Raji (cell line): ENCODE results near the gene DSC1.

ENCODE experiments used
- POLR2A ChIP-seq: IDR thresholded peaks from 2 replicates; pipeline ENCODE4 v1.6.1; 2011; ENCODE audit warnings: low read depth, low read length, control low read depth; ENCODE audit not compliant: insufficient read depth

Gene DSC1, protein sequence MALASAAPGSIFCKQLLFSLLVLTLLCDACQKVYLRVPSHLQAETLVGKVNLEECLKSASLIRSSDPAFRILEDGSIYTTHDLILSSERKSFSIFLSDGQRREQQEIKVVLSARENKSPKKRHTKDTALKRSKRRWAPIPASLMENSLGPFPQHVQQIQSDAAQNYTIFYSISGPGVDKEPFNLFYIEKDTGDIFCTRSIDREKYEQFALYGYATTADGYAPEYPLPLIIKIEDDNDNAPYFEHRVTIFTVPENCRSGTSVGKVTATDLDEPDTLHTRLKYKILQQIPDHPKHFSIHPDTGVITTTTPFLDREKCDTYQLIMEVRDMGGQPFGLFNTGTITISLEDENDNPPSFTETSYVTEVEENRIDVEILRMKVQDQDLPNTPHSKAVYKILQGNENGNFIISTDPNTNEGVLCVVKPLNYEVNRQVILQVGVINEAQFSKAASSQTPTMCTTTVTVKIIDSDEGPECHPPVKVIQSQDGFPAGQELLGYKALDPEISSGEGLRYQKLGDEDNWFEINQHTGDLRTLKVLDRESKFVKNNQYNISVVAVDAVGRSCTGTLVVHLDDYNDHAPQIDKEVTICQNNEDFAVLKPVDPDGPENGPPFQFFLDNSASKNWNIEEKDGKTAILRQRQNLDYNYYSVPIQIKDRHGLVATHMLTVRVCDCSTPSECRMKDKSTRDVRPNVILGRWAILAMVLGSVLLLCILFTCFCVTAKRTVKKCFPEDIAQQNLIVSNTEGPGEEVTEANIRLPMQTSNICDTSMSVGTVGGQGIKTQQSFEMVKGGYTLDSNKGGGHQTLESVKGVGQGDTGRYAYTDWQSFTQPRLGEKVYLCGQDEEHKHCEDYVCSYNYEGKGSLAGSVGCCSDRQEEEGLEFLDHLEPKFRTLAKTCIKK

DNA sequence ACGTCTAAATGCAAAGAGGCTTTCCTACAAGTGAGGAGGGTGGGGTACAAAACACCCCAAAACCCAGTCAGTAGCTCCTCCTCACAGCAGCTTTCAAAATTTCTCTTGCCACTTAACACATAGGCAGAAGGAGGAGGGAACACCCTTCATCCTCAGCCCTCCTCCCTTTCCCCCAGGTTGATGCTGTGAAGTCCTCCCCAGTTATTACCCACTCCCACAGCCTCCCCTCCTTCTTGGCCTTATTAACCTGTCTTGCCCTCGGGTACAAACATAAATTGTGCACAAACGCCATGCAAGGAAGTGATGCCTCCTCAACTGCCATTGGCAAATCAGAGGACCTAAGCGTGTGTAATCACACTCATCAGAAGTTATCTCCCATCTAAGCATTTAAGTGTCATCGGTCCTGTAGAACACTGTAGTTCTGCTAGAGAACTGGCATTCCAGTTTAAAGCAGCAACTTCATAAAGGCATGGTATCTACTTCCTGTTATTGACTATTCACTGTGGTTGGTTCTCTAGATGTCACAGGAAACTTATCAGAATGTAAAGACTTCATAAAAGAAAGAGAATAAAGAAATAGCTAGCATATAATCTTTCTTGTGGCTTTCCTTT, at the start of gene DSC1:
Gene DSC1, minus strand, starts transcription at position 32 of the 611 bp plus-strand sequence. CDS start 262 bp downstream, outside the sequence.
- no peak for TF ChIP-seq POLR2A

DNA sequence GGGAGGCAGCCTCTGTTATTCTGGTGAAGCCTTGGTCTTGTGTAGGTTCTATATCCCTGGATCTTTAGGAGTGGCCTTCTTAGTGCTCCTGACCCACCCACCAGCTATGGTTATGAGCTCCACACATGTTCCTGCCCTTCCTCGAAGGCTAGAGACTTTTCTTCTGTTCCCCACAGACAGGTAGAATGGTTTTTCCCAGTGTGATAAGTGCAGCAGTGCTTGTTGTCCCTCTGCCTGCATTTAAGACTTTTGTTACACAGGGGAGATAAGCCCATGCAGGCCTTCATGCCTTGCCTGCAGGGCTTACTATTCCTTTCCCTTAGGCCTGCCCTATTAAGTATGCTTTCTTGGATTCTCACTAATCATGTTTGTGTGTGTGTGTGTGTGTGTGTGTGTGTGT, 48.4 kb upstream of the DSC1 start:
- TF ChIP-seq POLR2A: no peak

DNA sequence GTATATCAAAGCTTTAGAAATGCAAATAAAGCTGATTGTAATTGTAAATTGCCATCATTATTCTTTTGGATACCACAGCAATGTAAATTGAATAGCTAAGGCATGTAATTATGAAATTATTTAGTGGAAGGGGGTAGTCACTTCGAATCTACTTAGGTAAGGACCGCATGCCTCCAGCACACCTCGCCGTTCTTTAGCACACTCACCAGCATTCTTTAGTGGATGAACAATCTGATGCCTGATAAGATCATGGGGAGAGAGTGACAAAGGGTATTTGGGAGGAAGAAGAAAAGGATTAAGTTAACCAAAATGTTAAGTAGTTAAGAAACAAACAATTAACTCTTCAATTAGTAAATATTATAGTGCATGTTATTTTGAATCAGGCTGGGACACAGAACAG, 46.4 kb upstream of the DSC1 start:
- TF ChIP-seq POLR2A: no peak

GRCh38 chr18:31207391-31207790, 44.7 kb upstream of the DSC1 start:
- TF ChIP-seq POLR2A: no peak

- TF ChIP-seq POLR2A: no peak
Measured at GRCh38 chr18:31206787-31207381, 44.2 kb upstream of the DSC1 start.

- TF ChIP-seq POLR2A: no peak
Measured at GRCh38 chr18:31206071-31206470, 43.4 kb upstream of the DSC1 start.

- no peak for TF ChIP-seq POLR2A
Measured at GRCh38 chr18:31205273-31205672, 42.6 kb upstream of the DSC1 start.

DNA sequence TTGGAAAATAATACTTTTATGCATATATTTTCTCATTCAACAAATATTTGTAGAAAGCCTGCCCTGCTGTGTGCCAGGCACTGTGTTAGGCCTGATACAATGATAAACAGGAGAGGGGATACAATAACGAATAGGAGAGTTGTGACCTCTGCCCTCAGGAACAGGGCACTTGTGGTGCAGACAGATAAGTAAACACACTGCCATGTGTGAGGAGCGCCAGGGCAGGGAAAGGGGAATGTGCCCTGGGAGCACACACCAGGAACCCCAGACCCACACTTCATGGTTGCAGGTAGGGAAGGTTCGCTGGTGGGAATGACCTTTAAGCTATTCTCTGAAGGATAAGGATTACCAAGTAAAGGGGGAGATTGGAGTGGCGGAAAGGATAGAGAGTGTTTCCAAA, 42.2 kb upstream of the DSC1 start:
- TF ChIP-seq POLR2A: no peak

DNA sequence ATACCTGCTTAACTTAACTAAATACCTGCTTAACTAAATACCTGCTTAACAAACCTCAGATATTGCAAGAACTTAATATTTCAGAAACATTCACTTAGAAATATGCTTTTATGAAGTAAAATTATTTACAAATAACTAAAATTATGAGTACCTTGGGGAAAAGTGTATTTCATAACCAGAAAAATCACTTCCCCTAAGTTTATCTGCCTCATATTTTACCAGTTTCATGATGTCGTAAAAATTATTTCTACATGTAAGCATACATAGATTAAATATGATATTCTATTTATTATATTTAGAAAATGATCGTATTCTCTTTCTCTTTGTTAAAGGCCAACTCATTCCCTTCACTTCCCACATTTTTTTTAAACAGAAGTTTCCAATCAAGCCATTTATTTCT, 41.5 kb upstream of the DSC1 start:
- no peak for TF ChIP-seq POLR2A

GRCh38 chr18:31203794-31204148, 41.1 kb upstream of the DSC1 start:
- no peak for TF ChIP-seq POLR2A

DNA sequence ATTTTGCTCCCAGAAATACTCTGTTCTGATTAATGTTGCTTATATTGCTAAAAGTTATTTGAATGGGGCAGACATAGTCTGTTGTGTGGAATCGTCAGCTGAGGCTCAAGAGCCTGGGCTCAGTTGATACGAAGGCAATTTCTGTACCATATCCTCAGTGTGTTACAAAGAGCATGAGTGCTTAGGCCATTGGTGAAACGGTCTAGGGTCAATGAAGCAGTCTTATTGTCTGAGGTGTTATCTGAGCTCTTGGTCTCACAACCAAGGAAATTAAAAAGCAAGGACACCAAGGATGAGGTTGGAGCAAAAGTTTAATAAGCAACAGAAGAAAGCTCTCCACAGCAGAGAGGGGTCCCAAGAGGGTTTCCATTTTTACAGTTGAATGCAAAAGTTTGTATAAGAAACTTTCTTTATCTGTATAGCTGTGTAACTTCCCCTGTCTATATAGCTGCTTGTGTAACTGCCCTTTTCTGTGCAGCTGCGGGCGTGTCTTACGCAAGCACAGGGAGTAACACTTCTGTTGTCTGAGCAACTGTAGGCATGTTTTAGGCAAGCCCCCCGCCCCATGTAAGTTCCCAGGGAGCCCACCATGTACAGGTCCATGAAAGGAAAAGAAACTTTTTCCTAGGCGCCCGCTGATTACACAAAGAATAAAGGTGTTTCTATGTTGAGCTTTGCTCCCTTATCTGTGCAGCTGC, 40.6 kb upstream of the DSC1 start:
- TF ChIP-seq POLR2A: no peak

DNA sequence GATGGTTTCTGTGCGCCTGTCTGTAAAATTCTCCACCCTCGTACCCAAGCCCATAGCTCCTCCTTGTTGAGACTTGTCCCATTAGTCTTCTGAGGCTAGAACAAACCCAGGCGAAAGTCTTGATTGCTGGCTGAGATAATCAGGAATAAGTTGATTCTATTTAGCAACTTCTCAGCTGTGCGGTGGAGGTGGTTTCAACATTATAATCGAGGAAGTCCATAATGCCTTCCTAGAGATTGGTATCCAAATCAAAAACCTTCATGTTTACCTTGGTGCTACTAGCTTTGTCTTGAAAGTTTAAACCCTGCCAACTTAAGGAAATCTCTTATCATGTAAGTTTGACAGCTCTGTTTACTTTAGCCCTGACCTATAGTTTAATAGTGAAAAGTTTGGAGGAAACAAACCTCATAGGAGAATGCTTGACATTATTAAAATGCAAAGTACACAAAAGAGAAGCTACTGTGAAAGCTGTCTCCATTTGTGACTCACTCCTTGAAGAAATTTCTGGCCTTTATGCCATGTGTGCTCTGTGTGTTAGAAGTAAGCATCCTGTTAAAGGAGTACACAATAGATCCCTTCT, 36.6 kb upstream of the DSC1 start:
- TF ChIP-seq POLR2A: no peak

GRCh38 chr18:31197676-31198075, 35.0 kb upstream of the DSC1 start:
- TF ChIP-seq POLR2A: no peak

GRCh38 chr18:31195063-31195462, 32.4 kb upstream of the DSC1 start:
- TF ChIP-seq POLR2A: no peak

GRCh38 chr18:31192086-31192776, 29.6 kb upstream of the DSC1 start:
- TF ChIP-seq POLR2A: no peak
